ENCODE measurements around the gene FKBP2. TPM values are rescaled to one million over a fixed set of nuclear protein-coding genes. Genes with fewer than 3 reads are reported as not detected.

Gene FKBP2
- total RNA-seq, 1 donor from 2014 or later: 42.1 TPM

GRCh38 chr11:64268025-64268892, 27.4 kb downstream of the FKBP2 start:
- no peaks in the 10 kb centered on the region for H3K27me3 Mint-ChIP-seq (ENCODE audit: low read depth)
- no peak for DNase-seq (ENCODE audit: low spot score)

DNA sequence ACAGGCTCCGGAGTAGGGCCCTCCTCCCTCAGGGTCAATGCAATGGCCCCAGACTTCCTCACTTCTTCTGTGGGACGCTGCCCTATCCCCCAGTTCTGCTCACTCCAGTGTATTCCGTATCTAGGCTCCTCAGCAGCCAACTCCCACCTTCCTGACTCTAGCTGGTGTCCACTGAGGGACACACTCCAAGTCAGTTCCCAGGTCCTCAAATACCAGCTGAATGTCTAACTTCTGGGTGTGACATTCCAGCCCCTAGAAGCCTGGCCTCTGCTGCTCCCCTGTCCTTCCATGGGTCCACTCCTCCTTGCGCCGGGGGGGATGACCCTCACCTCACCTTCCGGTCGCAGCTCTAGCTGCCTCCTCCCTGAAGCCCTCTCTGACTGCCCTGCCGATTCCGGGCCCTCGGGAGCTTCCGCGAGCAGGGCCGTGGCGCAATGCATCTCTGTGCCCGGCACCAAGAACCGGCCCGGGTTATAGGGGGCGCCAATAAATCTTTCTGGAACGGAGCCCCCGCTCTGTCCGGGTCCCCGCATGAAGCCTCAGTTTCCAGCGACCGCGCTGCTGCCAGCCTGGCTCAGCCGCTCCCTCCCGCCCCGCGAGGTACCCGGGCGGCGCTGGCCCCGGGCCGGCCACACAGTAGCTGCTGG, 28.1 kb downstream of the FKBP2 start:
- Mint-ChIP-seq H3K4me1 (ENCODE audit: low read depth) (peaks cover 25% of the 10 kb centered on the region), H3K36me3 (ENCODE audit: low read depth) (peaks cover 6% of the 10 kb centered on the region), H3K9me3 (ENCODE audit: low read depth) (no peaks in the 10 kb centered on the region), H3K27ac (ENCODE audit: unreplicated experiment) (peak overlapping the region; percentile 99), H3K27me3 (ENCODE audit: low read depth) (no peaks in the 10 kb centered on the region), H3K4me3 (ENCODE audit: unreplicated experiment) (peak overlapping the region; percentile 91)
- no peak for TF ChIP-seq CTCF (IDR thresholded peaks at IDR 0.05)
- DNase-seq (ENCODE audit: low spot score): no peak

More at GRCh38 chr11:64268025-64268892, 27.4 kb downstream of the FKBP2 start:
- no peaks in the 10 kb centered on the region for H3K9me3 Mint-ChIP-seq (ENCODE audit: low read depth)
- peak overlapping the region; percentile 91 for H3K4me3 Mint-ChIP-seq (ENCODE audit: unreplicated experiment)
- H3K36me3 Mint-ChIP-seq (ENCODE audit: low read depth): peaks cover 8% of the 10 kb centered on the region
- no peak for TF ChIP-seq CTCF (IDR thresholded peaks at IDR 0.05)
- H3K27ac Mint-ChIP-seq (ENCODE audit: unreplicated experiment): peak overlapping the region; percentile 99
- H3K4me1 Mint-ChIP-seq (ENCODE audit: low read depth): peaks cover 26% of the 10 kb centered on the region

DNA sequence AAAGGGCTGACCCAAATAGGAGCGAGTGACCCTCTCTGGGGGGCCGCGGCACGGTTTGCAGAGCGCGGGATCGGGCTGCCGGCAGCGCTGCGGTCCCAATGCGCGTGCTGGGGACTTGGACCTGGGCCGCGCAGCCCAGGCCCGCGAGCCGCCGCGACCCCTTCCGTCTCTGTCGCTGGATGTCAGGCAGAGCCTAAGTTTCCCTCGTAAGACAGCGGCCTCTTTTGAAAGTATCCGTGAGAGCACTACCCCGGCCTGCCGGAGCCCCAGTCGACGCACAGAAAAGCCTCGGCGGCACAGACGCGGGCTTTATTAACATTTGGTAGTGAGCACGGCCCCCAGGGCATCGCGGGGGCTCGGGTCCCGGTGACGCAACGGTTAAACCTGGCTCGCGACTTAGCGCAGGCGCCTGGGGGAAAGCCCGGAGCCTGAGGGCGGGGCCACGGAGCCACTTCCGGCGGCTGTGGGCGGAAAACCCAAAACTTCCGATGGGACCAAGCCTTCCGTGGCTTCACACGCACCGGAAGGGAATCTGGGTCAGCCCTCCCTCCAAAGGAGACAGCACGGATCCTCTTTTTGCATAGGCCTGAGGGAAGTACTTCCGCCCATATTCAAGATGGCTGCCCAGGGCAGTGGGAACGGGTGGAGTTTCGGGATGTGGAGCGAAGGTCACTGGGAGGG, 28.8 kb downstream of the FKBP2 start:
- H3K27me3 Mint-ChIP-seq (ENCODE audit: low read depth): no peaks in the 10 kb centered on the region
- no peak for DNase-seq (ENCODE audit: low spot score)
- H3K36me3 Mint-ChIP-seq (ENCODE audit: low read depth): peaks cover 6% of the 10 kb centered on the region
- peak; percentile 66 for TF ChIP-seq CTCF (IDR thresholded peaks at IDR 0.05)
- no peaks in the 10 kb centered on the region for H3K9me3 Mint-ChIP-seq (ENCODE audit: low read depth)
- H3K27ac Mint-ChIP-seq (ENCODE audit: unreplicated experiment): peak overlapping the region; percentile 99
- H3K4me3 Mint-ChIP-seq (ENCODE audit: unreplicated experiment): peak overlapping the region; percentile 91
- peaks cover 25% of the 10 kb centered on the region for H3K4me1 Mint-ChIP-seq (ENCODE audit: low read depth)

DNA sequence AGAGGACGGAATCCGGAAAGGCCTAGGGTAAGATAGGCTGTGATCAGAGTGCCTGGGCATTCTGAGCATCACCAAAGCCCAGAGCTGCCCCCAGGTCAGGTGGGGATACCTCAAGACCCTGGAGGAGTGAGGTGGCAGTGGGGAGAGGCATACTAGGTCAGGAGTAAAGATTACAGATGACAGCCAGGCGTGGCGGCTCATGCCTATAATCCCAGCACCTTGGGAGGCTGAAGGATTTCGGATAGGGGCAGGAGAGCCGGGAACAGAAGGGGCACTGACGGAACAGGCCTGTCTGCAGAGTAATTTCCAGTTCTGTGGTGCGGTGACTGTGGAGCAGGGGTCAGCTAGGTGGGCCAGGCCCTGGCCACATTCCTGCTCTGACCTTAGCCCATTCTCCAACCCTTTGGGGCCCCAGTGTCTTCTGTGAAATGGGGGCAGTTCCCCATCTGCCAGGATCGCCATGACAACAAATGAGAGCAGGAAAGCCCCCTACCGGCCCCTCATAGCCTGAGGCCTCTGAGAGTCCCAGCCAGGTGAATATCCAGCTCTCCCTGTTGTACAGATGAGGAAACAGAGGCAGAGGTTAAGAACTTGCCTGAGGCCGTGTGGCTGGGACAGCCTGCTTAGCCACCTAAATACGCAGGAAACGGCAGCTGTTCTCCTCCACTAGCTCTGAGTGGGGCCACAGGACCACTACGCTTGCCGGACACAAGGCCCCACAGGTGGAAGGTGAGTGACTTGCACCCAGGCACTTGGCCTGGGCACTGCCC, 34.3 kb downstream of the FKBP2 start:
- DNase-seq (ENCODE audit: low spot score): no peak
- no peak for TF ChIP-seq CTCF (IDR thresholded peaks at IDR 0.05)
- H3K36me3 Mint-ChIP-seq (ENCODE audit: low read depth): peaks cover 6% of the 10 kb centered on the region
- no peaks in the 10 kb centered on the region for H3K9me3 Mint-ChIP-seq (ENCODE audit: low read depth)
- H3K4me3 Mint-ChIP-seq (ENCODE audit: unreplicated experiment): no peak overlapping the region
- peaks cover 19% of the 10 kb centered on the region for H3K4me1 Mint-ChIP-seq (ENCODE audit: low read depth)
- no peaks in the 10 kb centered on the region for H3K27me3 Mint-ChIP-seq (ENCODE audit: low read depth)
- no peak overlapping the region for H3K27ac Mint-ChIP-seq (ENCODE audit: unreplicated experiment)
